Mesenchymal stem cell (in vitro differentiated cells and primary cell): Measurements from ENCODE around the gene CTNNA1.

Experiments
- DNase-seq: peaks from one replicate; pipeline ENCODE4 v3.0.0-alpha.2; 2013
- H2AFZ ChIP-seq: one replicate; pipeline ENCODE4 v1.6.1; 2013; ENCODE audit warnings: low read depth, mild to moderate bottlenecking, control low read depth, inconsistent platforms, low read length, moderate library complexity
- H2AK5ac ChIP-seq: 2 replicates; pipeline ENCODE4 v1.6.1; 2013; ENCODE audit warnings: low read length, moderate library complexity, mild to moderate bottlenecking, inconsistent platforms; ENCODE audit not compliant: severe bottlenecking
- H2BK120ac ChIP-seq: one replicate; pipeline ENCODE4 v1.6.1; 2013; ENCODE audit warnings: low read depth, mild to moderate bottlenecking, inconsistent platforms, low read length, moderate library complexity
- H2BK12ac ChIP-seq, 2 experiments: one replicate each; pipeline ENCODE4 v1.6.1; 2013; ENCODE audit warnings: inconsistent platforms in 2 of 2, low read length in 2 of 2, mild to moderate bottlenecking in 2 of 2, moderate library complexity in 2 of 2, control low read depth in 1 of 2
- H2BK15ac ChIP-seq: one replicate; pipeline ENCODE4 v1.6.1; 2013; ENCODE audit warnings: mild to moderate bottlenecking, low read depth, inconsistent platforms; ENCODE audit not compliant: poor library complexity, severe bottlenecking
- H2BK5ac ChIP-seq: 2 replicates; pipeline ENCODE4 v1.6.1; 2013; ENCODE audit warnings: low read depth, mild to moderate bottlenecking, low read length, control low read depth, inconsistent platforms; ENCODE audit not compliant: poor library complexity, severe bottlenecking
- H3K14ac ChIP-seq, 2 experiments: one replicate each; pipeline ENCODE4 v1.6.1; 2013; ENCODE audit warnings: inconsistent platforms in 2 of 2, low read length in 2 of 2, control low read depth in 1 of 2, mild to moderate bottlenecking in 1 of 2, moderate library complexity in 1 of 2
- H3K18ac ChIP-seq, 2 experiments: one replicate each; pipeline ENCODE4 v1.6.1; 2013; ENCODE audit warnings: inconsistent platforms in 2 of 2, low read length in 2 of 2, control low read depth in 1 of 2, low read depth in 1 of 2, mild to moderate bottlenecking in 1 of 2
- H3K23ac ChIP-seq, 2 experiments: one replicate each; pipeline ENCODE4 v1.6.1; 2013; ENCODE audit warnings: inconsistent platforms in 2 of 2, low read length in 2 of 2, mild to moderate bottlenecking in 2 of 2, moderate library complexity in 2 of 2, control low read depth in 1 of 2
- H3K27ac ChIP-seq: 2 replicates; pipeline ENCODE4 v1.5.1; 2013; ENCODE audit warnings: mild to moderate bottlenecking, moderate library complexity, low read length, control low read depth, inconsistent platforms; ENCODE audit not compliant: poor library complexity, severe bottlenecking
- H3K27me3 ChIP-seq, 2 experiments: 2 replicates each; pipeline versions ENCODE4 v1.6.1 to v1.7.0; 2013; ENCODE audit warnings: low read length in 2 of 2, mild to moderate bottlenecking in 2 of 2, moderate library complexity in 2 of 2, control low read depth in 1 of 2, inconsistent platforms in 1 of 2; ENCODE audit not compliant: control insufficient read depth in 1 of 2, insufficient read depth in 1 of 2
- H3K36me3 ChIP-seq, 2 experiments: 2 replicates each; pipeline versions ENCODE4 v1.6.1 to v1.7.0; 2013; ENCODE audit warnings: low read length in 2 of 2, control low read depth in 1 of 2, inconsistent platforms in 1 of 2, low read depth in 1 of 2, mild to moderate bottlenecking in 1 of 2; ENCODE audit not compliant: insufficient read depth in 2 of 2, control insufficient read depth in 1 of 2
- H3K4ac ChIP-seq, 2 experiments: one replicate each; pipeline ENCODE4 v1.6.1; 2013; ENCODE audit warnings: inconsistent platforms in 2 of 2, low read length in 2 of 2, mild to moderate bottlenecking in 2 of 2, moderate library complexity in 2 of 2, control low read depth in 1 of 2, low read depth in 1 of 2
- H3K4me1 ChIP-seq: 2 replicates; pipeline ENCODE4 v1.6.1; 2013; ENCODE audit warnings: low read depth, low read length, control low read depth; ENCODE audit not compliant: control insufficient read depth, insufficient read depth
- H3K4me2 ChIP-seq: 2 replicates; pipeline ENCODE4 v1.6.1; 2013; ENCODE audit warnings: low read length, mild to moderate bottlenecking, inconsistent platforms; ENCODE audit not compliant: poor library complexity, severe bottlenecking
- H3K4me3 ChIP-seq, 2 experiments: 2 replicates each; pipeline versions ENCODE4 v1.5.1 to v1.7.0; 2013; ENCODE audit warnings: low read length in 2 of 2, mild to moderate bottlenecking in 2 of 2, control low read depth in 1 of 2, low read depth in 1 of 2; ENCODE audit not compliant: insufficient read depth in 1 of 2
- H3K79me1 ChIP-seq: replicated peaks from 2 replicates; pipeline ENCODE4 v1.6.1; 2013; ENCODE audit warnings: mild to moderate bottlenecking, control low read depth, low read length, inconsistent platforms; ENCODE audit not compliant: poor library complexity, severe bottlenecking
- H3K9ac ChIP-seq: 2 replicates; pipeline ENCODE4 v1.7.0; 2013; ENCODE audit warnings: mild to moderate bottlenecking, low read length, moderate library complexity
- H3K9me3 ChIP-seq: 2 replicates; pipeline ENCODE4 v1.7.0; 2013; ENCODE audit warnings: mild to moderate bottlenecking, low read length; ENCODE audit not compliant: control insufficient read depth
- H4K8ac ChIP-seq: one replicate; pipeline ENCODE4 v1.6.1; 2013; ENCODE audit warnings: inconsistent platforms, mild to moderate bottlenecking, low read length, moderate library complexity
- H4K91ac ChIP-seq: one replicate; pipeline ENCODE4 v1.6.1; 2013; ENCODE audit warnings: mild to moderate bottlenecking, low read length, inconsistent platforms
- WGBS: methylation state at CpG from one replicate; pipeline ENCODE4 v1.1.7; 2013; ENCODE audit warnings: mixed read lengths; 5-methylcytosine and 5-hydroxymethylcytosine counted together

CTNNA1 gene

GRCh38 chr5:138706655-138707480 lies 46.4 kb upstream of the CTNNA1 start:
- peak overlapping the region in 1 of 2 experiments; percentile 71 for H3K18ac ChIP-seq
- peak overlapping the region; percentile 21 for H4K91ac ChIP-seq
- no peak overlapping the region for H3K4ac ChIP-seq
- H2BK5ac ChIP-seq = no peak overlapping the region
- H3K4me3 ChIP-seq = peak overlapping the region in 1 of 2 experiments; percentile 25
- H3K4me1 ChIP-seq = no peaks in the 10 kb centered on the region
- no peak overlapping the region for H2BK12ac ChIP-seq
- WGBS = 85% methylated on average over 9 of the region's 10 CpGs
- H2AFZ ChIP-seq = peak overlapping the region; percentile 10
- no peak overlapping the region for H4K8ac ChIP-seq
- H3K9me3 ChIP-seq = no peaks in the 10 kb centered on the region
- peak; percentile 74 for DNase-seq
- no peak overlapping the region for H3K4me2 ChIP-seq
- H2BK15ac ChIP-seq = no peak overlapping the region
- no peak overlapping the region for H3K27ac ChIP-seq
- H3K27me3 ChIP-seq = peaks cover 0 to 4% of the 10 kb centered on the region in 2 experiments
- no peak overlapping the region for H2AK5ac ChIP-seq
- no peak overlapping the region for H3K14ac ChIP-seq
- H3K79me1 ChIP-seq = no peaks in the 10 kb centered on the region
- peak overlapping the region; percentile 43 for H3K9ac ChIP-seq
- H3K23ac ChIP-seq = no peak overlapping the region
- no peak overlapping the region for H2BK120ac ChIP-seq
- H3K36me3 ChIP-seq = no peaks in the 10 kb centered on the region

GRCh38 chr5:138708791-138709190 lies 44.4 kb upstream of the CTNNA1 start:
- Histone ChIP-seq H3K79me1 (no peaks in the 10 kb centered on the region), H3K4me3 (no peak overlapping the region), H3K36me3 (no peaks in the 10 kb centered on the region), H3K4me2 (no peak overlapping the region), H2BK5ac (no peak overlapping the region), H3K27ac (no peak overlapping the region), H2AFZ (no peak overlapping the region), H3K4ac (no peak overlapping the region), H3K14ac (no peak overlapping the region), H3K4me1 (no peaks in the 10 kb centered on the region), H3K23ac (no peak overlapping the region), H3K9me3 (no peaks in the 10 kb centered on the region), H3K18ac (no peak overlapping the region), H4K8ac (peak overlapping the region; percentile 71), H3K27me3 (no peaks in the 10 kb centered on the region), H2BK12ac (no peak overlapping the region), H2BK15ac (no peak overlapping the region), H2BK120ac (no peak overlapping the region), H2AK5ac (peak overlapping the region; percentile 84), H4K91ac (no peak overlapping the region), H3K9ac (no peak overlapping the region)
- DNase-seq = no peak
- 79% methylated on average over 6 of the region's 6 CpGs for WGBS

- no peak overlapping the region for H4K8ac ChIP-seq
- H3K4ac ChIP-seq = no peak overlapping the region
- no peak overlapping the region for H3K9ac ChIP-seq
- no peak overlapping the region for H3K4me2 ChIP-seq
- no peak overlapping the region for H3K18ac ChIP-seq
- no peaks in the 10 kb centered on the region for H3K9me3 ChIP-seq
- WGBS = 64% methylated on average over 7 of the region's 9 CpGs
- no peak overlapping the region for H2BK120ac ChIP-seq
- H3K4me3 ChIP-seq = no peak overlapping the region
- no peaks in the 10 kb centered on the region for H3K4me1 ChIP-seq
- H2BK15ac ChIP-seq = no peak overlapping the region
- H3K23ac ChIP-seq = no peak overlapping the region
- no peak overlapping the region for H4K91ac ChIP-seq
- H2BK12ac ChIP-seq = no peak overlapping the region
- H3K36me3 ChIP-seq = no peaks in the 10 kb centered on the region
- H2AK5ac ChIP-seq = no peak overlapping the region
- no peak overlapping the region for H2BK5ac ChIP-seq
- H3K27ac ChIP-seq = no peak overlapping the region
- no peaks in the 10 kb centered on the region for H3K79me1 ChIP-seq
- no peak for DNase-seq
- H2AFZ ChIP-seq = no peak overlapping the region
- no peak overlapping the region for H3K14ac ChIP-seq
- H3K27me3 ChIP-seq = no peaks in the 10 kb centered on the region
Observed at GRCh38 chr5:138709202-138709601, 44.0 kb upstream of the CTNNA1 start.

GRCh38 chr5:138711087-138711486 lies 42.1 kb upstream of the CTNNA1 start:
- Histone ChIP-seq H3K27me3 (peaks cover 0 to 4% of the 10 kb centered on the region in 2 experiments), H2BK12ac (no peak overlapping the region), H3K79me1 (no peaks in the 10 kb centered on the region), H3K9me3 (no peaks in the 10 kb centered on the region), H3K9ac (no peak overlapping the region), H2BK120ac (no peak overlapping the region), H3K4ac (no peak overlapping the region), H2BK5ac (no peak overlapping the region), H3K23ac (no peak overlapping the region), H3K4me3 (no peak overlapping the region), H2BK15ac (no peak overlapping the region), H4K8ac (no peak overlapping the region), H4K91ac (no peak overlapping the region), H3K18ac (no peak overlapping the region), H2AFZ (no peak overlapping the region), H3K27ac (no peak overlapping the region), H3K36me3 (no peaks in the 10 kb centered on the region), H3K14ac (no peak overlapping the region), H2AK5ac (no peak overlapping the region), H3K4me1 (no peaks in the 10 kb centered on the region), H3K4me2 (no peak overlapping the region)
- DNase-seq = no peak
- 95% methylated on average over 6 of the region's 6 CpGs for WGBS
